GM19193 (cell line): ENCODE measurements around the gene FAXC.

Source experiments
- POLR2A ChIP-seq: IDR thresholded peaks from 4 replicates; pipeline ENCODE4 v1.6.1; 2011; ENCODE audit not compliant: insufficient read depth, insufficient read length; ENCODE audit errors: extremely low read depth

Gene FAXC

DNA sequence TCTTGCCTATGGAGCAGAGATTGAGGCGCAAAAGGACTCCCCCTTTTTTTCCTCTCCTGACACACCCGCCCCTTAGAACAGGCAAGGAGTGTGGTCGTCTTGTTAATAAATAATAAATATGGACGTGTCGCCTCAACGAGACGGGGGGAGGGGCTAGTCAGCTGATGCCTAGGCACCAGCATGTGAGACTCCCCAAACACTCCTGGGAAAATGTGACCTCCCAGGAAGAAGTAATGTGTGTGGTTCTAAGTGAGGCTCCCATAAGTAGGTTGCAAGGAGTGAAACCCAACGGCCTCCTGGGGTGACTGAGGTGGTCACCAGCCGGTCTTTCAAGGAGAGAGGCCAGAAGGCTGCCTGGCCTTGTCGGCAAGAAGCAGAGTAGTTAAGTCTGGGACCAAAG is 1.1 kb upstream of the FAXC start:
- TF ChIP-seq POLR2A, result no peak

DNA sequence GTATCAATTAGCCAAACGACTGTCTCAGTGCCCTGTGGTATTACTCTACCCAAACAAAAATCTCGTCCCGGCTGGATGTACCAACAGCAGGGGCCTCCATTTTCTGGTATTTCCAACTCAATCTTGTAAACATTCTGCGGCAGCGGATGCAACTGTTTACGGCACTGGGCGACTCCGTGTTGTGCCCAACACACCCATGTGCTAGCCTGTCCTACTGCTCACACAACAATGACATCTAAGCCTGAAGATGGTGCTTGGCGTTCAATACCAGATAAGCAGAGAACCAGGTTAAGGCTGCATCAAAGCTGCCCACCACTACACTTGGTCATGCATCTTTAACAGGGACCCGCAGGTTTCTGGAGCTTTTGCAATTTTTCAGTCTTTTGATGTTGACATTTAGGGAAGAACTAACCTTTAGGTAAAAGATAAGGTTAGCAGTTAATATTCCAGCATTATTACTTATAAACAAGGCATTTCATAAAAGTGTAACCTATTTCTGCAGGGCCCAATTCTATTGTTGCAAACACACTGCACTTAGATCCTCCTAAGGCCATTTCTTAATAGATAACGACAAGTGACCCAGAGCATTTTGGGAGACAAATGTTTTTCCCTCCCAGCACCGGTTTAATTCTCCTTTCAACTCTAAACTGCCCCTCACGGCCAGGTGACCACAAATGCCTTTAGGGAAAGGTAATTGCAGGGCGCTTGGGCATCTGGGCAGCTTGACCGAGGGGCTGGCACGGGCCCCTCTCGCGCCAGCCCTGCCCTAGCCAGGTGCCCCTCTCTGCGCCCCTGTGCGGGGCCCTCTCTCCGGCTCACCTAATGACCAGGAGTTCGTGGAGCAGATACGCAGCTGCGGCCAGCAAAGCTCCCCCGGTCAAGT is 945 bp downstream of the FAXC start:
- TF ChIP-seq POLR2A, result no peak

GRCh38 chr6:99347804-99348203 is 1.7 kb downstream of the FAXC start:
- TF ChIP-seq POLR2A, result no peak

- TF ChIP-seq POLR2A, result no peak
These were observed 2.9 kb downstream of the FAXC start for GRCh38 chr6:99346595-99346994.

DNA sequence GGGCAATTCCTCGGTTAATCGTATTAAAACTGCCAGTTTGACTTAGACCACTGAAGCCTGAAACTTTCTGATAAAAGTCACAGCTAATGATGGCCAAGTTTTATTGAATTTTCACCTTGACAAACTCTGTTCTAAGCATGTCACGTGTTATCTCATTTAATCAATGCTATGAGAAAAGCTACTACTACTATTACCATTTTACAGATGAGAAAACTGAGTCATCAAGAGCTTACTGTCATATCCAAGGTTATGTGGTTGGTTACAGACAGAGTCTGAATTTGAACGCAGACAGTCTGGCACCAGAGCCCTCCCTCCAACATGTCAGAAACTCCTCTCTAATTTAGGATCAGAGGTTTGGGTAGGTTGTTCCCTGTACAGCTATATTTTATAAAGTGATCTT is 4.3 kb downstream of the FAXC start:
- TF ChIP-seq POLR2A, result no peak

DNA sequence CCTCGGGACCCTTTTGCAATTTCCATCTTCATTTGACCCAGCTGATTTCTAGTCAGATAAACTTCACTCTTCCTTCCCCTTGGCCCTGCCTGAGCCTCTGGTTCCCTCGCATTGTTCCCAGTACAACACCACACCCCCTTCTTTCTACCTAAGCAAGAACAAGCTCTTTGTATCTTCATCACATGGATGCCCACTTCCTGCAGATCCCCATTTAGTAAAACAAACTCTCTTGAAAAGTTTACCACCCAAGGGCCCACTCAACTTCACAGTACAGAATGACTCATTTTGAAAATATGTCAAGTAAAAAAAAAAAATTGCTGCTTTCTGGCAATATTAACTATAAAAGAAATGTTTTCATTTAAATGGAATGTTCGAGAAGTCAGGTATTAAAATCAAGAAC is 5.2 kb downstream of the FAXC start:
- TF ChIP-seq POLR2A, result no peak

DNA sequence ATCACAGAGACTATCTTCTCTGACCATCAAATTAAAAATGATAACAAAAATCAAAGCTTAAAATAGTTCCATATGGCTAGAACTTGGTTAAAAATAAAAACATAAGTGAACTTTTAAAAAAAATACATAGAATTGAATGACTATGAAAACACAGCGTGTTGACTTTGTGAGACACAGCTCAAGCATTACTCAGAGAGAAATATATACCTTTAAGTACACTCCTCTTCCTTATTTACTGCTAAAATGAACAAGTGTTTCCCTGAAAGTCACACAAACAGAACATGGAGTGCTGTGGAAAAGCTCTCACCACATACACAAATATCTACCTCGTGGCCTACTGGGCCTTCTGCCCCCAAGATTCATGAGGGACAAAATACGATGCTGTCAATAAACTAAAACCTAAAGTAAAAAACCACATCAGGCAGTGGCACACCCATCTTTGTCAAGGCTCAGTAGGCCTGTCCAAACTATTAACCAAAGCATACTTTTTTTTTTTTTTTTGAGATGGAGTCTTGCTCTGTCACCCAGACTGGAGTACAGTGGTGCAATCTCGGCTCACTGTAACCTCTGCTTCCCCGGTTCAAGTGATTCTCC is 7.5 kb downstream of the FAXC start:
- no peak for TF ChIP-seq POLR2A

DNA sequence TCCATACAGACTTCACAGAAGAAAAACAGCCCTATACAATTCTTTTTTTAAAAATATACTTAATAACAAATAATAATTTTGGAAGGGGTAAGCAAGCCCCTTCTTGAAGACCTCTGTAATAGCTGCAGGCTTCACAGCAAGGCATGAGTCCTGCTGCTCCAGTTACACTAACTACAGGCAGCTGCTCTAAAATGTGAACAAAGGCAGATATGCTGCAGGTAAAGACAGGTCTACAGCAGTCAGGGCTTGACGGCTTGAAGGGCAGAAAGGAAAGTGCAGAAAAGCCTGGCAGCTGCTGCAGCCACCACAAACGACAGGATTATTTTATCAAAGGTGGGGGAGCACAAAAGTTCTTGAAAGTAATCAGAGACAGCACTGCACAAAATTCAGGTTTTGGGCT is 11.3 kb downstream of the FAXC start:
- TF ChIP-seq POLR2A, result no peak

DNA sequence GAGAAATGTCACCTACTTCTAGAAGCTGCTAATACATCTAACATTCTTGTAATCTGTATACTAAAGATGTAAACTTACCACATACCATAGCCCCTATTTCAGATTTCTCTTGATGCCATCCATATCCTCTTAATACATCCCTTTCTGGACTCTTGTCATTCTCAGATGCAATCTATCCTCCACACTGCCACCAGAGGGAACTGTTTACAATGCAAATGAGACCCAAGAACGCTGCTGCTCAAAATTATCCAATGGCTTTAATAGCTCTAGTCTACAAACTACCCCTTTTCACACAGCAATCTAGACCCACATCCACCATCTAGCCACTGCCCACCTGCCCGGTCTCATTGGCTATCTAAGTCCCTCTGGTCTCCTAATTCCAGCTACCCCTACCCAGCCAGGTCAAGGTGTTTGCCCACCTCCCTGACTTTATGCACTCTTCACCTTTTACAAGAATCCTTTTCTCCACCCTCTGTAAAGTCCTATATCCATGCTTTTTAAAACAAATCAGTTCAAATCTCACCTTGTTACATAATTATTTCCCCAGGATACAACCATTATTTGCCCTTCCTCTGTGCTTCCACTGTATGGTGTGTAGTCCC is 14.8 kb downstream of the FAXC start:
- no peak for TF ChIP-seq POLR2A

- no peak for TF ChIP-seq POLR2A
These were observed 16.4 kb downstream of the FAXC start for GRCh38 chr6:99333068-99333467.

DNA sequence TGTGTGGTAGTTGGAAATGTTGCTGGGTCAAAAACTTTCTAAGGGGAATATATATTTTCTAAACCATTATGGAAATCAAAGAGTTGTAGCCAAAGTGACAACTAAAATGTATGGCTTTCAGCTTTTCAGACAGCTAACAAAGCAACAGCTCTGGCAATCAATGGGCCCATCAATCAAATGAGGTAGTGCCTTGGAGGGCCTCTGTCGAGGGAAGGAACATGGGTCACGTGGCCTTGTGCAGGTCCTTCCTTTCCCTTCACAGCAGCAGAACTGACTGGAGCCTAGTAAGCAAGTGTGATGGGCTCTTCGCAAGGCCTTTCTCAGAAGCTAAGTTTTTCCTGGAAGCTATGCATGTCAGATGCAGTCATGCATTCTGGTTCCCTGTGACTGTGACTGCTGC is 17.9 kb downstream of the FAXC start:
- no peak for TF ChIP-seq POLR2A

DNA sequence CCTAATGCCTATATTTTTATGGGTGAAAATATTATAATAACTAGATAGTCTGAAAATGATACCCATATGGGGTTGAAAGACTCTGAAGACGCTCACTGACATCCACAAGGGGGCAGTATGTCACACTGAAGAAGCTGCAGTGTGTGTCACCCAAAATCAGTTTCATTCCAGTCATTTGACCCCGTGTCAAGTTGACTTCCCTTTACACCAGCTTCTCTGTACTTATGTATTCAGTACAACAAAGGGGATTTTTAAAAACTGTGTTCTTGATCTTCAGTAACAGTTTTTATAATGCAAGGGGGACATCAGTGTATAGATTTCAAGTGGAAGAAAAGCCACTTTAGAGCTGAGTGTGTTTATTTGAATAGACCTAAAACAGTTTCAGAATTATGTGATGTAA is 19.3 kb downstream of the FAXC start:
- TF ChIP-seq POLR2A, result no peak

DNA sequence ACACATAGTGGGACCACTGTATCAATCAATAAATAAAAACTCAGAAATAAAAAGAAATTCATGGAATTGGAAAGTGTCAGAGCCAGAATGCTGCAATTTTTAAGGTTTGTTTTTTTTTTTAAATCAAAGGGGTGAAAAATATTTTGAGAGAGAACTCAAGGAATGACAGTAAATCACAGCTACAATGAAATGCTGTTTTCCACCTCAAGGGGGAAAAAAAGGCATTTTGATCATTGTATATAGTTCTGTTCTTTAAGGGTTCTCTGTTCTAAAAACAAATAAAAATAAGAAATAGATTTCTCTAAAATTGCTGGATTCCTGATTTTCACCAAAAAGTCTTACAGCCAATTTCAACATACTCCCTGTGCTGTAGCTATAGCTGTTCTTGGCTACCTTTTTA is 24.5 kb downstream of the FAXC start:
- TF ChIP-seq POLR2A, result no peak

DNA sequence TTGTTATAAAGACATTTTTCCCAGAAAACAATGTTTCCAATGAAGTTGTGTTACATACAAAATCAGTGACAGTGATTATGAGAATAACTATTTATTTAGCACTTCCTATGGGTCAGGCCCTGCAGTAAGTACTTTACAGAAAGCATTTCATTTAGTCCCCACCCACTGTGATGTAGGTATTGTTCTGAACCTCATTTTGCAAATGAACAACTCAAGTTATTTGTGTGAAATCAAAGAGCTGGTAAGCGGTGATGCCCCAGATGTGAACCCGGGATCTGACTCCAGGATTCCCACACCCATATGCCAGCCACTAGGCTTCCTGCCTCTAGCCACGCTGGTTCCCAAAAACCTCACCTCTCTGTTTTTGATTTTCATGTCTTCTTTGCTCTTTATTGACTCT is 30.9 kb downstream of the FAXC start:
- TF ChIP-seq POLR2A, result no peak

GRCh38 chr6:99312354-99312753 is 37.1 kb downstream of the FAXC start:
- no peak for TF ChIP-seq POLR2A

GRCh38 chr6:99310553-99310952 is 38.9 kb downstream of the FAXC start:
- TF ChIP-seq POLR2A, result no peak
